Subcutaneous abdominal adipose tissue (tissue), 5 donors: Measurements from ENCODE around the gene PAK6.

Source experiments
- H3K27ac ChIP-seq: one replicate; pipeline ENCODE4 v1.7.0; 2013; ENCODE audit warnings: low read depth, mild to moderate bottlenecking, inconsistent platforms, low read length, moderate library complexity
- H3K27me3 ChIP-seq, 5 donors: one replicate each; pipeline ENCODE4 v1.7.0; 2013; ENCODE audit warnings: low read length in 5 of 5, inconsistent platforms in 1 of 5; ENCODE audit not compliant: control insufficient read depth in 5 of 5, insufficient read depth in 4 of 5
- H3K36me3 ChIP-seq, 5 donors: one replicate each; pipeline ENCODE4 v1.7.0; 2013; ENCODE audit warnings: low read length in 5 of 5; ENCODE audit not compliant: control insufficient read depth in 5 of 5, insufficient read depth in 5 of 5
- H3K4me1 ChIP-seq, 5 donors: one replicate each; pipeline ENCODE4 v1.7.0; 2013; ENCODE audit warnings: low read length in 5 of 5, mild to moderate bottlenecking in 3 of 5, moderate library complexity in 1 of 5; ENCODE audit not compliant: control insufficient read depth in 5 of 5, insufficient read depth in 5 of 5
- H3K4me3 ChIP-seq, 5 donors: one replicate each; pipeline ENCODE4 v1.7.0; 2013; ENCODE audit warnings: low read length in 5 of 5, low read depth in 1 of 5
- H3K9ac ChIP-seq, 5 donors: one replicate each; pipeline ENCODE4 v1.7.0; 2013; ENCODE audit warnings: low read length in 5 of 5, mild to moderate bottlenecking in 4 of 5, moderate library complexity in 3 of 5
- H3K9me3 ChIP-seq, 5 donors: one replicate each; pipeline ENCODE4 v1.7.0; 2013; ENCODE audit warnings: low read length in 5 of 5; ENCODE audit not compliant: control insufficient read depth in 5 of 5
- donor health status: healthy.
- donor health status: healthy.
- donor health status: healthy.
- donor health status: healthy.
- donor health status: healthy.

PAK6 gene

GRCh38 chr15:40316931-40317330 lies 78.1 kb downstream of the PAK6 start:
- Histone ChIP-seq H3K9ac (no peak overlapping the region), H3K27ac (no peak overlapping the region), H3K4me1 (peaks cover 0 to 6% (median 0%) of the 10 kb centered on the region in 5 donors), H3K4me3 (no peak overlapping the region), H3K36me3 (no peaks in the 10 kb centered on the region), H3K27me3 (peaks cover 5 to 10% (median 6%) of the 10 kb centered on the region in 5 donors), H3K9me3 (no peaks in the 10 kb centered on the region)

GRCh38 chr15:40317580-40317979 lies 78.7 kb downstream of the PAK6 start:
- Histone ChIP-seq H3K9ac (no peak overlapping the region), H3K4me3 (no peak overlapping the region), H3K36me3 (no peaks in the 10 kb centered on the region), H3K27ac (no peak overlapping the region), H3K4me1 (peaks cover 0 to 7% (median 0%) of the 10 kb centered on the region in 5 donors), H3K27me3 (peaks cover under 1 to 10% (median 6%) of the 10 kb centered on the region in 5 donors), H3K9me3 (no peaks in the 10 kb centered on the region)

- Histone ChIP-seq H3K9ac (no peak overlapping the region), H3K36me3 (no peaks in the 10 kb centered on the region), H3K9me3 (no peaks in the 10 kb centered on the region), H3K4me3 (no peak overlapping the region), H3K4me1 (peaks cover 0 to 23% (median 17%) of the 10 kb centered on the region in 5 donors), H3K27ac (no peak overlapping the region), H3K27me3 (peaks cover 0 to 9% (median 1%) of the 10 kb centered on the region in 5 donors)
Observed at GRCh38 chr15:40320409-40320808, 81.5 kb downstream of the PAK6 start.

GRCh38 chr15:40320931-40321371 lies 82.1 kb downstream of the PAK6 start:
- no peaks in the 10 kb centered on the region for H3K9me3 ChIP-seq
- no peak overlapping the region for H3K4me3 ChIP-seq
- H3K4me1 ChIP-seq: peaks cover 0 to 29% (median 21%) of the 10 kb centered on the region in 5 donors
- H3K9ac ChIP-seq: no peak overlapping the region
- no peaks in the 10 kb centered on the region for H3K36me3 ChIP-seq
- peaks cover 0 to 5% (median 0%) of the 10 kb centered on the region in 5 donors for H3K27me3 ChIP-seq
- no peak overlapping the region for H3K27ac ChIP-seq

- H3K9ac ChIP-seq: peak overlapping the region in 2 of 5 donors; percentile 2 to 41
- H3K27ac ChIP-seq: no peak overlapping the region
- no peaks in the 10 kb centered on the region for H3K9me3 ChIP-seq
- peak overlapping the region in 4 of 5 donors; percentile 37 to 62 (median 50) for H3K4me3 ChIP-seq
- no peaks in the 10 kb centered on the region for H3K36me3 ChIP-seq
- H3K4me1 ChIP-seq: peaks cover 0 to 34% (median 24%) of the 10 kb centered on the region in 5 donors
- H3K27me3 ChIP-seq: no peaks in the 10 kb centered on the region
Observed at GRCh38 chr15:40322531-40323238, 83.8 kb downstream of the PAK6 start.

- Histone ChIP-seq H3K9ac (peak within 1 kb of the TSS in 4 of 5 donors; percentile 18 to 75 (median 64)), H3K27ac (no peak within 1 kb of the TSS), H3K4me3 (peak within 1 kb of the TSS in 4 of 5 donors; percentile 59 to 80 (median 68)), H3K4me1 (peaks cover 0 to 37% (median 24%) of the 10 kb centered on the region in 5 donors), H3K9me3 (no peaks in the 10 kb centered on the region), H3K27me3 (no peaks in the 10 kb centered on the region), H3K36me3 (no peaks in the 10 kb centered on the region)
Observed at GRCh38 chr15:40323239-40323952, 84.5 kb downstream of the PAK6 start, which contains the start of gene INAFM2. TSS of gene INAFM2 (plus strand) at chr15:40323692. CDS start at chr15:40324056, 364 bp downstream.

GRCh38 chr15:40323953-40324937 lies 85.4 kb downstream of the PAK6 start:
- H3K27ac ChIP-seq: no peak overlapping the region

GRCh38 chr15:40325188-40325587 lies 86.3 kb downstream of the PAK6 start:
- Histone ChIP-seq H3K4me1 (peaks cover 0 to 48% (median 24%) of the 10 kb centered on the region in 5 donors), H3K27ac (no peak overlapping the region), H3K4me3 (peak overlapping the region; percentile 46 to 80 (median 64)), H3K9me3 (no peaks in the 10 kb centered on the region), H3K9ac (peak overlapping the region in 2 of 5 donors; percentile 39 to 41), H3K36me3 (no peaks in the 10 kb centered on the region), H3K27me3 (no peaks in the 10 kb centered on the region)

More at GRCh38 chr15:40323953-40324937, 85.4 kb downstream of the PAK6 start:
- no peaks in the 10 kb centered on the region for H3K36me3 ChIP-seq
- no peaks in the 10 kb centered on the region for H3K27me3 ChIP-seq
- H3K9ac ChIP-seq: peak overlapping the region; percentile 11 to 75 (median 57)
- peaks cover 0 to 45% (median 24%) of the 10 kb centered on the region in 5 donors for H3K4me1 ChIP-seq
- H3K4me3 ChIP-seq: peak overlapping the region; percentile 46 to 80 (median 64)
- H3K9me3 ChIP-seq: no peaks in the 10 kb centered on the region

- Histone ChIP-seq H3K27me3 (no peaks in the 10 kb centered on the region), H3K9me3 (no peaks in the 10 kb centered on the region), H3K9ac (no peak overlapping the region), H3K36me3 (no peaks in the 10 kb centered on the region), H3K27ac (no peak overlapping the region), H3K4me1 (peaks cover 0 to 53% (median 24%) of the 10 kb centered on the region in 5 donors), H3K4me3 (peak overlapping the region in 2 of 5 donors; percentile 73 to 80)
Observed at GRCh38 chr15:40325700-40326099, 86.8 kb downstream of the PAK6 start.
